K562 (cell line): ENCODE data around the gene PHF1. TPM values are rescaled to one million over a fixed set of nuclear protein-coding genes. Genes with fewer than 3 reads are reported as not detected.

ENCODE experiments used
- ASH1L ChIP-seq: fragments of 450-650 bp; IDR thresholded peaks from 2 replicates; pipeline ENCODE4 v1.6.1; 2018; ENCODE audit warnings: borderline replicate concordance, mild to moderate bottlenecking, low read depth; ENCODE audit not compliant: partially characterized antibody
- BCOR ChIP-seq: fragments of 450-650 bp; IDR thresholded peaks from 2 replicates; pipeline ENCODE4 v1.6.1; 2016
- BDP1 ChIP-seq: IDR thresholded peaks from 3 replicates; pipeline ENCODE4 v1.6.1; 2011; ENCODE audit not compliant: insufficient read length, insufficient read depth
- ELF4 ChIP-seq: fragments of 450-650 bp; formaldehyde crosslinking; IDR thresholded peaks from 2 replicates; pipeline ENCODE4 v1.4.0; 2022; ENCODE audit warnings: missing genetic modification characterization
- MED1 ChIP-seq: sonication (generic); formaldehyde crosslinking; IDR thresholded peaks from 2 replicates; pipeline ENCODE4 v1.8.1; 2023; ENCODE audit warnings: missing genetic modification reagents, borderline replicate concordance
- MNT ChIP-seq, 2 experiments: fragments of 450-650 bp; conservative IDR thresholded peaks; 2 replicates each; pipeline ENCODE4 v1.6.1; 2017; ENCODE audit warnings: mild to moderate bottlenecking in 2 of 2, moderate library complexity in 2 of 2
- POLR3G ChIP-seq: IDR thresholded peaks from 2 replicates; pipeline ENCODE4 v1.6.1; 2011; ENCODE audit not compliant: insufficient read length, insufficient replicate concordance; ENCODE audit errors: extremely low read depth
- REST ChIP-seq, 2 experiments: fragments of 450-650 bp; formaldehyde crosslinking in 1 of 2; IDR thresholded peaks; 2 replicates each; pipeline versions ENCODE4 v1.4.0 to v1.6.1; 2014 to 2020; ENCODE audit warnings: mild to moderate bottlenecking in 2 of 2, borderline replicate concordance in 1 of 2, low read depth in 1 of 2
- STAG1 ChIP-seq: sonication (generic); formaldehyde crosslinking; IDR thresholded peaks from 2 replicates; pipeline ENCODE4 v1.5.0; 2020; ENCODE audit warnings: missing genetic modification reagents, borderline replicate concordance
- THAP12 ChIP-seq: fragments of 250-450 bp; sonication (Bioruptor Pico); IDR thresholded peaks from 2 replicates; pipeline ENCODE4 v1.9.0; 2021; ENCODE audit warnings: mild to moderate bottlenecking, inconsistent platforms
- TRIM24 ChIP-seq, 2 experiments: fragments of 450-650 bp; IDR thresholded peaks; 2 replicates each; pipeline ENCODE4 v1.6.1; 2016
- TRIM25 ChIP-seq: fragments of 450-650 bp; IDR thresholded peaks from 2 replicates; pipeline ENCODE4 v1.7.0; 2016; ENCODE audit warnings: borderline replicate concordance
- polyA plus RNA-seq, 8 experiments: library from polyadenylated mRNA; depleted of rRNA in 4 of 8; stranded (reverse) in 5 of 8; unstranded in 3 of 8; fragments of >200 nt; fragmentation: Nextera tagmentation in 2 of 8; fragmentation: Illumina TruSeq in 1 of 8; extraction: Ambion mirVana in 2 of 8; extraction: Trizol in 1 of 8; gene quantifications; 2 replicates each; pipeline versions ENCODE4 v1.2.1 to v1.2.3, GENCODE V29; 2011 to 2014; ENCODE audit warnings: inconsistent platforms in 1 of 8, missing spikeins in 1 of 8
- total RNA-seq, 7 experiments: library from RNA; depleted of rRNA in 6 of 7; stranded (reverse); fragments of >200 nt in 6 of 7; fragmentation: Illumina TruSeq in 2 of 7; extraction: Trizol in 2 of 7; gene quantifications; 2 replicates each; pipeline versions ENCODE4 v1.2.1 to v1.2.3, GENCODE V29; 2011 to 2021; ENCODE audit warnings: low replicate concordance in 1 of 7

Gene PHF1
- total and polyA plus RNA-seq, 9 of the 15 experiments (the other 6 are each of a cell fraction or from before 2014, with no cell fraction given) = 3.7 to 64.2 (median 33.7) TPM

GRCh38 chr6:33424855-33425667, 14.2 kb downstream of the PHF1 start (continued):
- TF ChIP-seq MNT (conservative IDR thresholded peaks at IDR 0.05) (no peak), BCOR (peak; percentile 59; the same call in 1 of the 2 replicates), BDP1 (no peak), ASH1L (peak; percentile 53), MED1 (no peak), ELF4 (peak; percentile 59), TRIM25 (peak; percentile 90; the same call in 1 of the 2 replicates), REST (IDR thresholded peaks at IDR 0.05; ENCODE audit: borderline replicate concordance) (peak; percentile 17; the same call in 1 of the 2 replicates), REST (CRISPR knock-in tag; IDR thresholded peaks at IDR 0.05; ENCODE audit: low read depth) (no peak), THAP12 (CRISPR knock-in tag) (peak; percentile 38; the same call in 1 of the 2 replicates), STAG1 (CRISPR knock-in tag) (no peak), POLR3G (no peak), TRIM24 (IDR thresholded peaks at IDR 0.05) (peak in 1 of 2 experiments; percentile 71; a peak in 2 of 4 replicates)
